Measurements from ENCODE around the gene RBMS1. TPM values are rescaled to one million over a fixed set of nuclear protein-coding genes. Genes with fewer than 3 reads are reported as not detected.

Gene RBMS1
- total RNA-seq, 1 experiment from 2014 or later: 77.5 TPM

- no peak overlapping the region for H4K91ac ChIP-seq (ENCODE audit: insufficient read length, low read depth, low read length)
- H3K56ac ChIP-seq (ENCODE audit: insufficient read length, low read depth, low read length): no peak overlapping the region
- no peak overlapping the region for H2BK120ac ChIP-seq (ENCODE audit: low read depth, low read length, poor library complexity, severe bottlenecking)
- no peaks in the 10 kb centered on the region for H4K20me1 ChIP-seq (ENCODE audit: control insufficient read depth, insufficient read depth, insufficient read length)
- H3K79me1 ChIP-seq (ENCODE audit: insufficient read depth, low read depth, low read length, poor library complexity, severe bottlenecking): no peaks in the 10 kb centered on the region
- no peaks in the 10 kb centered on the region for H3K27me3 ChIP-seq (ENCODE audit: insufficient read depth, low read length)
- H2BK5ac ChIP-seq (ENCODE audit: insufficient read length, low read length): no peak overlapping the region
- no peak overlapping the region for H3K4me3 Mint-ChIP-seq
- H3K27me3 Mint-ChIP-seq (ENCODE audit: low read depth): no peaks in the 10 kb centered on the region
- H2BK15ac ChIP-seq (ENCODE audit: low read depth, low read length): no peak overlapping the region
- no CpG with 5 or more reads among the region's 1 CpG for WGBS (ENCODE audit: extremely low coverage, insufficient read length, low lambda C conversion rate)
- H3K4ac ChIP-seq (ENCODE audit: low read depth, low read length): no peak overlapping the region
- no peak overlapping the region for H3K18ac ChIP-seq (ENCODE audit: insufficient read length, low read depth, low read length)
- H3K4me2 ChIP-seq (ENCODE audit: insufficient read depth, insufficient read length, low read length): no peak overlapping the region
- no peaks in the 10 kb centered on the region for H3K9me3 ChIP-seq (ENCODE audit: control insufficient read depth, low read depth, low read length)
- H3K23me2 ChIP-seq (ENCODE audit: insufficient read length, low read depth, low read length, poor library complexity, severe bottlenecking): no peaks in the 10 kb centered on the region
- H2BK12ac ChIP-seq (ENCODE audit: insufficient read length, low read depth, low read length): no peak overlapping the region
- DNase-seq: no peak
- no peak overlapping the region for H2BK20ac ChIP-seq (ENCODE audit: low read depth, low read length, poor library complexity, severe bottlenecking)
- no peak overlapping the region for H2AFZ ChIP-seq (ENCODE audit: low read length)
- no peak overlapping the region; a peak in 1 of 7 replicates for H3K27ac Mint-ChIP-seq
- H4K8ac ChIP-seq (replicated peaks; ENCODE audit: insufficient read length, low read depth, low read length): no peak overlapping the region
- H3K9ac ChIP-seq (ENCODE audit: extremely low read depth, insufficient read length, low read length): no peak overlapping the region
- H3K27ac ChIP-seq (ENCODE audit: insufficient read length, low read depth, low read length): no peak overlapping the region
- H3K79me2 ChIP-seq (ENCODE audit: insufficient read depth, low read length): peaks cover 4% of the 10 kb centered on the region
- no peaks in the 10 kb centered on the region for H3K9me3 Mint-ChIP-seq
- no peak overlapping the region for H3T11ph ChIP-seq (ENCODE audit: low read length)
- H2AK5ac ChIP-seq (ENCODE audit: insufficient read length, low read length): no peak overlapping the region
- H3K4me1 Mint-ChIP-seq: peaks cover 19 to 29% of the 10 kb centered on the region in 2 experiments
- no peak overlapping the region for H4K5ac ChIP-seq (ENCODE audit: insufficient read length, low read depth, low read length)
- H3K23ac ChIP-seq (ENCODE audit: insufficient read length, low read depth, low read length): no peak overlapping the region
- no peak overlapping the region for H3K14ac ChIP-seq (ENCODE audit: insufficient read depth, low read length)
- H3K36me3 Mint-ChIP-seq (ENCODE audit: insufficient read depth in 1 of 3, low read depth in 3 of 3): no peaks in the 10 kb centered on the region
- no peak for TF ChIP-seq CTCF (conservative IDR thresholded peaks at IDR 0.05)
- peaks cover 4% of the 10 kb centered on the region; the same call in 1 of the 2 replicates for H3K4me1 ChIP-seq (ENCODE audit: insufficient read depth, low read length)
Measured at GRCh38 chr2:160336105-160336504, 157.5 kb downstream of the RBMS1 start.

Measured in H9 (cell line).